ENCODE data around the gene ABCD1. TPM values are rescaled to one million over a fixed set of nuclear protein-coding genes. Genes with fewer than 3 reads are reported as not detected.
A peak's percentile ranks its signal among the peaks of the same experiment; 100 is the strongest.
"Not testable (repeated sequence)": the region's sequence is repeated elsewhere in the genome, so short reads cannot be mapped to it uniquely, and the experiment has no call there.

ABCD1 gene
- total RNA-seq, 1 experiment from 2014 or later = 86.6 TPM

DNA sequence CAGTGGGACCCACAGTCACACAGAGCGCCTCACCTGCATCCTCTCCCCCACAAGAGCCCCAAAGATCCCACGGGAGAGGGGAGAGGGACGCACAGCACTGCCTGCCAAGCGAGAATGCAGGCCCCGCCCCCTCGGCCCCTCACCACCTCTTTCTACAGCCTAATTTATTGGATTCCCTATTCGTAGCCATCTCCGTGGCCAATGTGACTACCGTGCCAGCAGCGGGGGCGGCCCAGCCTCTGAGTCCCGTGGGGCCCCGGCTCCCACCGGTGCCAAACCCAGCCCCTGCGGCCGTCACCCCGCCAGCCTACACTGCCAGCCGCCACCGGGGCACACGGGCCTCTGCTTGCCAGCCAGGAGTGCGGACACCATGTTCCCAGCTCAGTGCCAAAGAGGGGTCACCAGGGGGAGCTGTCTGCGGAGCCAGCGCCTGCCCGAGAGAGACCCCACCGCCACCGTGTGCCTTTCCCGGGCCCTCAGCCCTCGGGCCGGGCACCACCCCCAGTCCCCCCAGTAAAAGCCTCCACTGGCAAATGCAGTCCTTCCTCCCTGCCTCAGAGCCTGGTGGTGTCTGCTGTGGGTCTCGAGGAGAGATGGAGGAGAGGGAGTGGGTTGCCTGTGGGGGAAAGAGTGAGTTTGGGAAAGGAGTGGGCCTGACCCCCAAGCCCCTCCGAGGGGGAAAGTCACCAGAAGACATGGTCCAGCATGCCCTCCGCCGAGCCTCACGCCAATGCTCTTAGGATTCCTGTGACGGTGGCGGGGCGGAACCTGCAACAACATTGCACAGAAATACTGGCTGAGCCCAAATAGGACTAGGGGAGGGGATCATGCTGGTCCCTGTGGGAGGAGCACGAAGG lies 19.8 kb downstream of the ABCD1 start:
- ChIA-PET CTCF (no interaction called here), POLR2A (interaction anchor here (0.6 kb wide), 1 partner anchor 11 kb away, joined by 3 read pairs; no protein-coding TSS in a partner anchor)
- intact Hi-C loops (cut with micrococcal nuclease; ENCODE audit: unreplicated experiment) = no loop called here
- ATAC-seq = no peak
- in situ Hi-C loops (cut with HindIII; ENCODE audit: low pct_unique_long_range_greater_than_20kb, low sequenced_read_pairs) = no loop called here
- Histone ChIP-seq H3K9me3 (ENCODE audit: control insufficient read depth, insufficient read depth, low read depth, low read length) (no peaks in the 10 kb centered on the region), H3K27me3 (ENCODE audit: control insufficient read depth, insufficient read depth, low read length) (no peaks in the 10 kb centered on the region), H3K27ac (ENCODE audit: low read length) (no peak overlapping the region), H3K4me3 (ENCODE audit: low read depth in 2 of 2, low read length in 2 of 2) (no peak overlapping the region), H3K36me3 (ENCODE audit: control insufficient read depth, insufficient read depth, low read length) (no peaks in the 10 kb centered on the region), H3K4me1 (ENCODE audit: control insufficient read depth, insufficient read depth, low read length) (no peaks in the 10 kb centered on the region)
- TF ChIP-seq SIN3A (IDR thresholded peaks at IDR 0.05; ENCODE audit: borderline replicate concordance, insufficient read depth, low read depth, low read length) (no peak), TCF7L2 (IDR thresholded peaks at IDR 0.05; ENCODE audit: low read depth, low read length) (no peak), CTCF (IDR thresholded peaks at IDR 0.05) (no peak; the same call in 1 of the 2 replicates), POLR2AphosphoS5 (IDR thresholded peaks at IDR 0.05; ENCODE audit: low read depth, low read length) (no peak)
- TF ChIP-seq, protein P1, sequence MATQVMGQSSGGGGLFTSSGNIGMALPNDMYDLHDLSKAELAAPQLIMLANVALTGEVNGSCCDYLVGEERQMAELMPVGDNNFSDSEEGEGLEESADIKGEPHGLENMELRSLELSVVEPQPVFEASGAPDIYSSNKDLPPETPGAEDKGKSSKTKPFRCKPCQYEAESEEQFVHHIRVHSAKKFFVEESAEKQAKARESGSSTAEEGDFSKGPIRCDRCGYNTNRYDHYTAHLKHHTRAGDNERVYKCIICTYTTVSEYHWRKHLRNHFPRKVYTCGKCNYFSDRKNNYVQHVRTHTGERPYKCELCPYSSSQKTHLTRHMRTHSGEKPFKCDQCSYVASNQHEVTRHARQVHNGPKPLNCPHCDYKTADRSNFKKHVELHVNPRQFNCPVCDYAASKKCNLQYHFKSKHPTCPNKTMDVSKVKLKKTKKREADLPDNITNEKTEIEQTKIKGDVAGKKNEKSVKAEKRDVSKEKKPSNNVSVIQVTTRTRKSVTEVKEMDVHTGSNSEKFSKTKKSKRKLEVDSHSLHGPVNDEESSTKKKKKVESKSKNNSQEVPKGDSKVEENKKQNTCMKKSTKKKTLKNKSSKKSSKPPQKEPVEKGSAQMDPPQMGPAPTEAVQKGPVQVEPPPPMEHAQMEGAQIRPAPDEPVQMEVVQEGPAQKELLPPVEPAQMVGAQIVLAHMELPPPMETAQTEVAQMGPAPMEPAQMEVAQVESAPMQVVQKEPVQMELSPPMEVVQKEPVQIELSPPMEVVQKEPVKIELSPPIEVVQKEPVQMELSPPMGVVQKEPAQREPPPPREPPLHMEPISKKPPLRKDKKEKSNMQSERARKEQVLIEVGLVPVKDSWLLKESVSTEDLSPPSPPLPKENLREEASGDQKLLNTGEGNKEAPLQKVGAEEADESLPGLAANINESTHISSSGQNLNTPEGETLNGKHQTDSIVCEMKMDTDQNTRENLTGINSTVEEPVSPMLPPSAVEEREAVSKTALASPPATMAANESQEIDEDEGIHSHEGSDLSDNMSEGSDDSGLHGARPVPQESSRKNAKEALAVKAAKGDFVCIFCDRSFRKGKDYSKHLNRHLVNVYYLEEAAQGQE (IDR thresholded peaks at IDR 0.05; ENCODE audit: insufficient read depth in 1 of 2, low read depth in 2 of 2, low read length in 1 of 2) = no peak
- no peak for DNase-seq (ENCODE audit: low read depth, low spot score)
- BruUV-seq (replicated peaks) = no TSS peak

GRCh38 chrX:153745067-153745433 lies 20.4 kb downstream of the ABCD1 start:
- BruUV-seq (replicated peaks); H3K4me3 ChIP-seq (ENCODE audit: low read depth in 2 of 2, low read length in 2 of 2); DNase-seq (ENCODE audit: low read depth, low spot score); CTCF ChIA-PET; H3K27me3 ChIP-seq (ENCODE audit: control insufficient read depth, insufficient read depth, low read length); H3K4me1 ChIP-seq (ENCODE audit: control insufficient read depth, insufficient read depth, low read length); intact Hi-C loops (cut with micrococcal nuclease; ENCODE audit: unreplicated experiment); ATAC-seq; H3K27ac ChIP-seq (ENCODE audit: low read length); H3K36me3 ChIP-seq (ENCODE audit: control insufficient read depth, insufficient read depth, low read length); in situ Hi-C loops (cut with HindIII; ENCODE audit: low pct_unique_long_range_greater_than_20kb, low sequenced_read_pairs); H3K9me3 ChIP-seq (ENCODE audit: control insufficient read depth, insufficient read depth, low read depth, low read length): not testable (repeated sequence)
- POLR2A ChIA-PET = interaction anchor here (0.6 kb wide), 1 partner anchor 16 kb away, joined by 4 read pairs; no protein-coding TSS in a partner anchor

DNA sequence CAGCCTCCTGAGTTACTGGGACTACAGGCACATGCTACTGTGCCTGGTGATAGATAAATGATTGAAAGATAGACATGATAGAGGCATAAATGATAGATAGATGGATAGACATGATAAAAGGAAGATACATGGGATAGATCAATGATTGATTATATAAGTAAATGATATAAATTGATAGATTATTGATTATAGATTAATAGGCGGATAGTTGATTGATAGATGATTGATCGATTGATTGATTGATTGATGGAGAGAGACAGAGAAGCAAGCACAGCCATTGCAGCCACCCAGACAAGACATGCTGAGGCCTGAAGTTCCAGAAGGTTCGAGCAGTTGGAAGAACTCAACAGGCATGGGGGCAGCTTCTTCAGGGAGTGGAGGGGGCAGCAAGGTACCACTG lies 21.7 kb downstream of the ABCD1 start:
- DNase-seq (ENCODE audit: low read depth, low spot score) = no peak
- Histone ChIP-seq H3K27me3 (ENCODE audit: control insufficient read depth, insufficient read depth, low read length) (no peaks in the 10 kb centered on the region), H3K36me3 (ENCODE audit: control insufficient read depth, insufficient read depth, low read length) (no peaks in the 10 kb centered on the region), H3K4me3 (ENCODE audit: low read depth in 2 of 2, low read length in 2 of 2) (no peak overlapping the region), H3K9me3 (ENCODE audit: control insufficient read depth, insufficient read depth, low read depth, low read length) (no peaks in the 10 kb centered on the region), H3K4me1 (ENCODE audit: control insufficient read depth, insufficient read depth, low read length) (no peaks in the 10 kb centered on the region), H3K27ac (ENCODE audit: low read length) (no peak overlapping the region)
- TF ChIP-seq CTCF (IDR thresholded peaks at IDR 0.05) (no peak), POLR2AphosphoS5 (IDR thresholded peaks at IDR 0.05; ENCODE audit: low read depth, low read length) (0 out of 2 replicates have a peak, but pooled peaks have one; percentile 10), TCF7L2 (IDR thresholded peaks at IDR 0.05; ENCODE audit: low read depth, low read length) (no peak), SIN3A (IDR thresholded peaks at IDR 0.05; ENCODE audit: borderline replicate concordance, insufficient read depth, low read depth, low read length) (no peak)
- TF ChIP-seq, protein P1 (IDR thresholded peaks at IDR 0.05; ENCODE audit: insufficient read depth in 1 of 2, low read depth in 2 of 2, low read length in 1 of 2) = no peak
- intact Hi-C loops (cut with micrococcal nuclease; ENCODE audit: unreplicated experiment) (no loop called here), in situ Hi-C loops (cut with HindIII; ENCODE audit: low pct_unique_long_range_greater_than_20kb, low sequenced_read_pairs) (no loop called here)
- ChIA-PET POLR2A (no interaction called here), CTCF (no interaction called here)
- no peak for ATAC-seq
- BruUV-seq (replicated peaks) = no TSS peak

Measured in Panc1 (cell line).